ENCODE measurements around the gene WFDC10B.

DNA sequence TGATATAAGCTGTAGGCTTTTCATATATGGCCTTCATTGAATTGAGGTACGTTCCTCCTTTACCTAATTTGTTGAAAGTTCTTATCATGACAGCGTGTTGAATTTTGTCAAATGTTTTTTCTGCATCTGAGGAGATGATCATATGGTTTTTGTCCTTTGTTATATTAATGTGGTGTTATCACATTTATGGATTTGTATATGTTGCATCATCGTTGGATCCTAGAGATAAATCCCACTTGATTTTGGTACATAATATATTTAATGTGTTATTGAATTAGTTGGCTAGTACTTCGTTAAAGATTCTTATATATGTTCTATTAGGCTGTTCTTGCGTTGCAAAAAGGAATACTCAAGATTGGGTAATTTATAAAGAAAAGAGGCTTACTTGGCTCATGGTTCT lies 65.1 kb downstream of the WFDC10B start:
- TF ChIP-seq, protein P1, sequence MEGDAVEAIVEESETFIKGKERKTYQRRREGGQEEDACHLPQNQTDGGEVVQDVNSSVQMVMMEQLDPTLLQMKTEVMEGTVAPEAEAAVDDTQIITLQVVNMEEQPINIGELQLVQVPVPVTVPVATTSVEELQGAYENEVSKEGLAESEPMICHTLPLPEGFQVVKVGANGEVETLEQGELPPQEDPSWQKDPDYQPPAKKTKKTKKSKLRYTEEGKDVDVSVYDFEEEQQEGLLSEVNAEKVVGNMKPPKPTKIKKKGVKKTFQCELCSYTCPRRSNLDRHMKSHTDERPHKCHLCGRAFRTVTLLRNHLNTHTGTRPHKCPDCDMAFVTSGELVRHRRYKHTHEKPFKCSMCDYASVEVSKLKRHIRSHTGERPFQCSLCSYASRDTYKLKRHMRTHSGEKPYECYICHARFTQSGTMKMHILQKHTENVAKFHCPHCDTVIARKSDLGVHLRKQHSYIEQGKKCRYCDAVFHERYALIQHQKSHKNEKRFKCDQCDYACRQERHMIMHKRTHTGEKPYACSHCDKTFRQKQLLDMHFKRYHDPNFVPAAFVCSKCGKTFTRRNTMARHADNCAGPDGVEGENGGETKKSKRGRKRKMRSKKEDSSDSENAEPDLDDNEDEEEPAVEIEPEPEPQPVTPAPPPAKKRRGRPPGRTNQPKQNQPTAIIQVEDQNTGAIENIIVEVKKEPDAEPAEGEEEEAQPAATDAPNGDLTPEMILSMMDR (IDR thresholded peaks at IDR 0.05; ENCODE audit: borderline replicate concordance, extremely low read depth, low read length, poor library complexity, severe bottlenecking), result no peak
- TF ChIP-seq EZH2 (IDR thresholded peaks at IDR 0.05; ENCODE audit: borderline replicate concordance, low read depth, low read length, severe bottlenecking), result no peak

Data from DND-41 (cell line).